Stomach (tissue), 9 donors: Measurements from ENCODE around the gene MAP3K6. TPM values are rescaled to one million over a fixed set of nuclear protein-coding genes. Genes with fewer than 3 reads are reported as not detected.

Source experiments
- DNase-seq, 2 donors: peaks; one replicate each; pipeline versions ENCODE4 v3.0.0 to v3.0.0-alpha.2; 2013 to 2019
- H3K27ac ChIP-seq, 5 donors: fragments of 200-600 bp in 4 of 5; sonication (generic) in 4 of 5; one replicate each; pipeline ENCODE4 v1.5.1; 2013 to 2019; ENCODE audit warnings: mild to moderate bottlenecking in 1 of 5, moderate library complexity in 1 of 5
- H3K27me3 ChIP-seq, 3 donors: fragments of 200-600 bp; sonication (generic); one replicate each; pipeline ENCODE4 v1.5.1; 2017 to 2019; ENCODE audit warnings: mixed run types in 1 of 3
- H3K36me3 ChIP-seq, 4 donors: fragments of 200-600 bp; sonication (generic); 1 replicate in 3 of 4; 2 replicates in 1 of 4; pipeline ENCODE4 v1.5.1; 2016 to 2019
- H3K4me1 ChIP-seq, 4 donors: fragments of 200-600 bp; sonication (generic); one replicate each; pipeline ENCODE4 v1.5.1; 2016 to 2019
- H3K4me3 ChIP-seq, 4 donors: fragments of 200-600 bp; sonication (generic) in 3 of 4; one replicate each; pipeline ENCODE4 v1.5.1; 2016 to 2019; ENCODE audit warnings: mild to moderate bottlenecking in 1 of 4
- H3K9me3 ChIP-seq, 4 donors: fragments of 200-600 bp; sonication (generic); one replicate each; pipeline ENCODE4 v1.5.1; 2016 to 2019
- EP300 ChIP-seq: sonication (generic); formaldehyde crosslinking; IDR thresholded peaks from one replicate; pipeline ENCODE4 v1.6.1; 2017; ENCODE audit warnings: antibody characterized with exemption
- POLR2A ChIP-seq, 4 donors: fragments of 450-650 bp; IDR thresholded peaks; one replicate each; pipeline ENCODE4 v1.6.1; 2016; ENCODE audit warnings: antibody characterized with exemption in 4 of 4, control low read depth in 2 of 4, mild to moderate bottlenecking in 1 of 4, moderate library complexity in 1 of 4
- POLR2AphosphoS5 ChIP-seq, 3 donors: sonication (generic); formaldehyde crosslinking; IDR thresholded peaks; one replicate each; pipeline ENCODE4 v1.6.1; 2016; ENCODE audit warnings: antibody characterized with exemption in 3 of 3
- WGBS, 5 donors: extraction: QIAGEN DNeasy Blood & Tissue Kit in 3 of 5; methylation state at CpG; one replicate each; pipeline versions ENCODE4 v1.1.5 to v1.1.7; 2013 to 2018; 5-methylcytosine and 5-hydroxymethylcytosine counted together
- intact Hi-C: fragments of 100-400 bp; cut with DNase I; formaldehyde crosslinking; loops from one replicate; pipeline ENCODE4 v1.15.1; 2023; ENCODE audit warnings: low total_unique reads
- polyA plus RNA-seq, 3 donors: library from polyadenylated mRNA; stranded (reverse); fragments of 200-250 nt; gene quantifications; one replicate each; pipeline ENCODE4 v1.2.3, GENCODE V29; 2013
- total RNA-seq, 5 donors: library from RNA; depleted of rRNA; stranded (reverse); fragments of >200 nt; gene quantifications; one replicate each; pipeline versions ENCODE4 v1.1.0 to v1.2.3, GENCODE V29; 2014 to 2016
- TF ChIP-seq, protein P1 (sequence below), 7 experiments: fragments of 450-650 bp in 4 of 7; fragments of 200-600 bp in 3 of 7; sonication (generic) in 3 of 7; IDR thresholded peaks; one replicate each; pipeline ENCODE4 v1.5.1; 2016 to 2019; ENCODE audit warnings: antibody characterized with exemption in 7 of 7, control low read depth in 2 of 7, mild to moderate bottlenecking in 1 of 7
- donor health status: healthy with polysubstance abuse.
- donor health status: Bipolar disorder and iron deficiency.
- donor health status: healthy.

MAP3K6 gene
- total and polyA plus RNA-seq, 8 donors: 11.6 to 110 (median 36.2) TPM

DNA sequence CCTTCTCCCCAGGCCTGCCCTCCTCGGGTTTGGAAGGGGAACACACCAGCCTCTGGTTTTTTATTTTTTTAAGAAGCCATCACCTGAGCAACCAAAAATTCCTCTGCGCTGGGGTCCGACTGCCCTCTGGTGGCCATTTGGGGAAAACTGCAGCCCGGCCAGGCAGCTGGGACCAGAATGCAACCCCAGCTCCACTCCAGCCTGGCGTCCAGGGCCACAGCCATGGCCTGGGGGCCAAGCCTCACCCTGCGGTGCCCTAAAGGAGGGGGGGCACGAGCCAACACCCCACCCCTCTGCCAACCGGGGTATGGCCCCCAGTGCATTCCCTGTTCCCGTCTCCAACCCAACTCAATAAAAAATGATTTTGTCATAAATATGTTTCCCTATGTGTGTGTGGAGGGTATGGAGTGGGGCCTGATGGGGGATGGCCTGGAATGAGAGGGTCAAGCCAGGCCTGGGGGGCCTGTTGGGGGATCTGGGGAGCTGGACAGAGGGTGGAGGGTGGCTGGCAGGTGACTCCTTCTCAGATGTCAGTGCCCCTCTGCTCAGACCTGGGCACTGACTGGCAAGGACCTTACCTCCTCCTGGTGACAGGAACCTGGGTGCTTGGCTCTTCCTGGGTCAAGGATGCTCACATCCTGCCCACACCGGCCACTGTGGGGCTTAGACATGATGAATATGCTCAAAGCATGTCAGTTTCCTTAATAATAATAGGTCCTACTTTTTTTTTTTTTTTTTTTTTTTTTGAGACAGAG is 28.9 kb upstream of the MAP3K6 start:
- H3K27ac ChIP-seq: peak overlapping the region in 1 of 5 donors; percentile 13
- WGBS, 5 donors: 5 to 8% (median 6%) methylated on average over 8 to 10 of the region's 10 CpGs
- no peak overlapping the region for H3K4me3 ChIP-seq
- TF ChIP-seq, protein P1, sequence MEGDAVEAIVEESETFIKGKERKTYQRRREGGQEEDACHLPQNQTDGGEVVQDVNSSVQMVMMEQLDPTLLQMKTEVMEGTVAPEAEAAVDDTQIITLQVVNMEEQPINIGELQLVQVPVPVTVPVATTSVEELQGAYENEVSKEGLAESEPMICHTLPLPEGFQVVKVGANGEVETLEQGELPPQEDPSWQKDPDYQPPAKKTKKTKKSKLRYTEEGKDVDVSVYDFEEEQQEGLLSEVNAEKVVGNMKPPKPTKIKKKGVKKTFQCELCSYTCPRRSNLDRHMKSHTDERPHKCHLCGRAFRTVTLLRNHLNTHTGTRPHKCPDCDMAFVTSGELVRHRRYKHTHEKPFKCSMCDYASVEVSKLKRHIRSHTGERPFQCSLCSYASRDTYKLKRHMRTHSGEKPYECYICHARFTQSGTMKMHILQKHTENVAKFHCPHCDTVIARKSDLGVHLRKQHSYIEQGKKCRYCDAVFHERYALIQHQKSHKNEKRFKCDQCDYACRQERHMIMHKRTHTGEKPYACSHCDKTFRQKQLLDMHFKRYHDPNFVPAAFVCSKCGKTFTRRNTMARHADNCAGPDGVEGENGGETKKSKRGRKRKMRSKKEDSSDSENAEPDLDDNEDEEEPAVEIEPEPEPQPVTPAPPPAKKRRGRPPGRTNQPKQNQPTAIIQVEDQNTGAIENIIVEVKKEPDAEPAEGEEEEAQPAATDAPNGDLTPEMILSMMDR (IDR thresholded peaks at IDR 0.05): peak in 5 of 7 experiments; percentile 90 to 98 (median 92)
- TF ChIP-seq EP300: no peak
- DNase-seq: peak; percentile 80 to 90
- intact Hi-C loops: loop anchor here (5.0 kb wide), 1 partner anchor 212 kb away; no protein-coding TSS in a partner anchor
- H3K4me1 ChIP-seq: peaks cover 22 to 52% (median 37%) of the 10 kb centered on the region in 4 donors
- H3K9me3 ChIP-seq: no peaks in the 10 kb centered on the region
- H3K36me3 ChIP-seq: no peaks in the 10 kb centered on the region
- peaks cover 0 to 6% (median 0%) of the 10 kb centered on the region in 3 donors for H3K27me3 ChIP-seq

DNA sequence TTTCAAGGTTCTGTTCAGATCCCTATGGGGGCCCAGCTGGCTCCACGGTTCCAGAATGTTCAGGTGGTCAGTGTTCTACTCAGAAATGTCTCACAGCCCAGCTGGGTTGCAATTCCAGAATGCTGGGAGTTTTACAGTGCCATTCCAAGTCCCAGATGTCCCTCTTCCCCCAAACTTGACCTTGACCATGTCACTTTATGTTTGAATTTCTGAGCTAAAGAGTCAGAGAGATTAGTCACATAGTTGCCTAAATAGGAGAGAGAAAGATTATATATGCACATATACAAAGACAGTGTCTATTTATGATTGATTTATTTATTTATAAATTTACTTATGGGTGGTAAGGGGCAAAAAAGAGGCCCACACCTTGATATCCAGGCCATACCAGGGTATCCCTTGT is 28.2 kb upstream of the MAP3K6 start:
- Histone ChIP-seq H3K27me3 (peaks cover 0 to 6% (median 0%) of the 10 kb centered on the region in 3 donors), H3K4me3 (no peak overlapping the region), H3K9me3 (no peaks in the 10 kb centered on the region), H3K4me1 (peaks cover 22 to 46% (median 31%) of the 10 kb centered on the region in 4 donors), H3K36me3 (no peaks in the 10 kb centered on the region), H3K27ac (peak overlapping the region in 1 of 5 donors; percentile 13)
- no peak for DNase-seq
- WGBS, 5 donors: 64 to 88% (median 79%) methylated on average over 1 of the region's 1 CpG
- TF ChIP-seq, protein P1 (IDR thresholded peaks at IDR 0.05): no peak
- TF ChIP-seq POLR2A (IDR thresholded peaks at IDR 0.05) (no peak), EP300 (no peak), POLR2AphosphoS5 (IDR thresholded peaks at IDR 0.05) (no peak)
- intact Hi-C loops: loop anchor here (5.0 kb wide), 3 partner anchors 38 to 212 kb away; no protein-coding TSS in a partner anchor

- Histone ChIP-seq H3K9me3 (no peaks in the 10 kb centered on the region), H3K4me3 (no peak overlapping the region), H3K27ac (no peak overlapping the region), H3K4me1 (peaks cover 22 to 44% (median 28%) of the 10 kb centered on the region in 4 donors), H3K36me3 (no peaks in the 10 kb centered on the region), H3K27me3 (peaks cover 0 to 6% (median 0%) of the 10 kb centered on the region in 3 donors)
- TF ChIP-seq POLR2A (IDR thresholded peaks at IDR 0.05) (no peak), EP300 (no peak), POLR2AphosphoS5 (IDR thresholded peaks at IDR 0.05) (no peak)
- TF ChIP-seq, protein P1 (IDR thresholded peaks at IDR 0.05): no peak
- intact Hi-C loops: loop anchor here (5.0 kb wide), 2 partner anchors 37 to 92 kb away; no protein-coding TSS in a partner anchor
- no peak for DNase-seq
- 89 to 98% (median 96%) methylated on average over 9 of the region's 9 CpGs for WGBS, 5 donors
These were observed 27.5 kb upstream of the MAP3K6 start for GRCh38 chr1:27394282-27394658.

DNA sequence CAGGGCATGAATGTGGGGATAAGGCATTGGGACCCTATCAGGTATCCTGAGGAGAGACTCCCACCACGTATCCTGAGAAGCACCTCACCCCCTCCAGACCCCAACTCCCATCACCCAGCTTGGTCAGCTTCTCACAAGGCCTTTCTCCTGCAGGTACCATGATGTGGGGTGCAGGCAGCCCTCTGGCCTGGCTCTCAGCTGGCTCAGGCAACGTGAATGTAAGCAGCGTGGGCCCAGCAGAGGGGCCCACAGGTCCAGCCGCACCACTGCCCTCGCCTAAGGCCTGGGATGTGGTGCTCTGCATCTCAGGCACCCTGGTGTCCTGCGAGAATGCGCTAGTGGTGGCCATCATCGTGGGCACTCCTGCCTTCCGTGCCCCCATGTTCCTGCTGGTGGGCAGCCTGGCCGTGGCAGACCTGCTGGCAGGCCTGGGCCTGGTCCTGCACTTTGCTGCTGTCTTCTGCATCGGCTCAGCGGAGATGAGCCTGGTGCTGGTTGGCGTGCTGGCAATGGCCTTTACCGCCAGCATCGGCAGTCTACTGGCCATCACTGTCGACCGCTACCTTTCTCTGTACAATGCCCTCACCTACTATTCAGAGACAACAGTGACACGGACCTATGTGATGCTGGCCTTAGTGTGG is 27.0 kb upstream of the MAP3K6 start:
- peaks cover 0 to 6% (median 0%) of the 10 kb centered on the region in 3 donors for H3K27me3 ChIP-seq
- WGBS, 5 donors: 92 to 96% (median 94%) methylated on average over 7 to 18 of the region's 18 CpGs
- intact Hi-C loops: loop anchor here (5.0 kb wide), 2 partner anchors 36 to 91 kb away; no protein-coding TSS in a partner anchor
- no peak overlapping the region for H3K4me3 ChIP-seq
- no peaks in the 10 kb centered on the region for H3K9me3 ChIP-seq
- no peak for DNase-seq
- H3K4me1 ChIP-seq: peaks cover 22 to 39% (median 25%) of the 10 kb centered on the region in 4 donors
- no peak for TF ChIP-seq POLR2AphosphoS5 (IDR thresholded peaks at IDR 0.05)
- TF ChIP-seq POLR2A (IDR thresholded peaks at IDR 0.05): no peak
- no peak for TF ChIP-seq EP300
- TF ChIP-seq, protein P1 (IDR thresholded peaks at IDR 0.05): no peak
- H3K27ac ChIP-seq: peak overlapping the region in 1 of 5 donors; percentile 83
- H3K36me3 ChIP-seq: no peaks in the 10 kb centered on the region
